Stimulated activated CD8-positive, alpha-beta memory T cell treated with anti-CD3 and anti-CD28 coated beads, Interleukin-2, amount 100 ng/mL, for 1 hour (primary cell): ENCODE data around the gene IL18.
"Not testable (repeated sequence)": the region's sequence is repeated elsewhere in the genome, so short reads cannot be mapped to it uniquely, and the experiment has no call there.

Source experiments
- DNase-seq, 2 donors: peaks; one replicate each; pipeline ENCODE4 v3.0.0-alpha.2; 2020; ENCODE audit warnings: low read depth in 2 of 2

IL18 gene

DNA sequence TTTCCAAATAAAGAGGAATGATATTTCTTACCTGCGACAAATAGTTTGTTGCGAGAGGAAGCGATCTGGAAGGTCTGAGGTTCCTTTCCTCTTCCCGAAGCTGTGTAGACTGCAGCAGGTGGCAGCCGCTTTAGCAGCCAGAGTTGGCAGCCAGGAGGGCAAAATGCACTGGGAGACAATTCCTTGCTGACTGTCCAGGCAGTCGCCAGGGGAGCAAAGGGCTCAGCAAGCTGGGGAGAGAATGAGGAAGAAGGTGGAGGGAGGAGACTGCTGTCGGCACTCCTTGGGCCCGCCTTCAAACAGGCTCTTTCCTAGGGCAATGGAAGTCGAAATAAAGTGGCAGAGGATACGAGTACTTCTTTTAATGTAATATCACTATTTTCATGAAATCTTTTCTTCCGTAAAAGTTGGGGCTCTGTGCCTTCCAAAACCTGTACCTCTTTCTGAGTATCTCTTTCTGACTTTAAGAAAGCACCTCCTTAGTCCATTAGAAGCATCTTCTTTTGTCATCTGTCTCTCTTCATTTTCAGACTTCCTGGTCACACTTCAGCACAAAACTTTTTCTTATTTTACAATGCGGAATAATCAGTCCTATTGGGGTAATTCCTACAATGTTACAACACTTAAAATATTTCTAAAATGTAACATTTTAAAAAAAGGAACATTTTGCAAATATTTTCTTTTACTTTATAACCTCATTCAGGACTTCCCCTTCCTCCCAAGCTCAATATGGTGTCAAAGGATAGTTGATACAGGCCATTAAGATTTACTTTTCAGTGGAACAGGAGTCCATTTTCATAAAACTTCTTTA is at the start of gene IL18:
IL18 (minus strand) TSS at position 220 of the 811 bp plus-strand sequence. CDS start 9,041 bp downstream, outside the sequence.
- no peak for DNase-seq

DNA sequence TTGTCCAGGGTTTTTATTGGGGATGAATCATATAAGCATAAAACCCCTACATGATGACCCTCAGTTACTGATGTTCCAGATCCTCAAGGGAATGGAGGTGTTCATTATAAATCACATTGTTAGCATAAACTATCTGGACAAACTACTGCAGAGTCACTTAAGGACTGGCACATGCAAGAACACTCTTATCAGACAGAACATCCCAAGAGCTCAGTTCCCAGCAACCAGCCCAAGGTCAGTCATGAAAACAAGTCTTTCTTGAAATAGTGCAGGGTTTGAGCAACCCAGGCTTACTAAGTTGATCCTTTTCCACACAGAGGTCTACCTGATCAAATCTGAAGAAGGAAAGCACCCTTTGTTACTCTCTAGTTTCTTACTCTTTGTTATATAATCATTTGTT is 48.8 kb upstream of the IL18 start:
- no peak for DNase-seq

DNA sequence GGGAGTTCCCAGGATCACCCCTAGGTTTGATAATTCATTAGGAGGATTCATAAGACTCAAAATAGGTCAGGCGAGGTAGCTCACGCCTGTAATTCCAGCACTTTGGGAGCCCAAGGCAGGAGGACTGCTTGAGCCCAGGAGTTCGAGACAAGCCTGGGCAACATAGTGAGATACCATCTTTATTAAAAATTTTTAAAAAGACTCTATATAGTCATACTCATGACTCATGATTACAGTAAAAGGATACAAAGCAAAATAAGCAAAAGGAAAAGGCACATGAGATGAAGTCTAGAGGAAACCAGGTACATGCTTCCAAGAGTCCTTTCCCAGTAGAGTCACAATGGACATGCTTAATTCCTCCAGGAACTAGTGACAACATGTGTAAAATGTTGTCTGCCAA is 48.4 kb upstream of the IL18 start:
- DNase-seq, result no peak

DNA sequence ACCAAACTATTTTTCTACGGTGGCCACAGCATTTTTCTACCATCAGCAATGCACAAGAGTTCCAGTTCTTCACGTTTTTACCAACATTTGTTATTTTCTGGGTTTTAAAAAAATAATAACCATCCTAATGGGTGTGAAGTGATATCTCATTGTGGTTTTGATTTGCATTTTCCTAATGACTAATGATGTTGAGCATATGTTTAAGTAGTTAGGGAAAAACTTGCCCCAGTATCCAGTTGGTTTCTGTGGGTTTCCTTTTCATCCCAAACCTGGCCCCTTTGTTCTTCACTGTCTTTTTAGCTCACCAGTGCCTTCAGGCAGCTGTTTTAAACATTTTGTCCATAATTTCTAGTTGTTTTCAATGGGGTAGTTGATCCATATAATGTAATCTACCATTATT is 47.6 kb upstream of the IL18 start:
- no peak for DNase-seq

DNA sequence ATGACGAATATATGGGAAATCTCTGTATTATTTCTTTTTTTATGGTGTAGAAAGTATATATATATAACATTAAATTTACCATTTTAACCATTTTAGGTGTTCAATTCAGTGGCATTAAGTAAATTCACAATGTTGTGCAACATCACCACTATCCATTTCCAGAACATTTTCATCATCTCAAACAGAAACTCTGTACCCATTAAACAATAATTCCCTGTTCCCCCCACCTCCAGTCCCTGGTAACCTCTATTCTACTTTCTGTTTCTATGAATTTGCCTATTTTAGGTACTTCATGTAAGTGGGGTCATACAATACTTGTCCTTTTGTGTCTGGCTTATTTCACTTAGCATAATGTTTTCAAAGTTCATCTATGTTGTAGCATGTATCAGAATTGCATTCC is 47.0 kb upstream of the IL18 start:
- DNase-seq, result no peak

DNA sequence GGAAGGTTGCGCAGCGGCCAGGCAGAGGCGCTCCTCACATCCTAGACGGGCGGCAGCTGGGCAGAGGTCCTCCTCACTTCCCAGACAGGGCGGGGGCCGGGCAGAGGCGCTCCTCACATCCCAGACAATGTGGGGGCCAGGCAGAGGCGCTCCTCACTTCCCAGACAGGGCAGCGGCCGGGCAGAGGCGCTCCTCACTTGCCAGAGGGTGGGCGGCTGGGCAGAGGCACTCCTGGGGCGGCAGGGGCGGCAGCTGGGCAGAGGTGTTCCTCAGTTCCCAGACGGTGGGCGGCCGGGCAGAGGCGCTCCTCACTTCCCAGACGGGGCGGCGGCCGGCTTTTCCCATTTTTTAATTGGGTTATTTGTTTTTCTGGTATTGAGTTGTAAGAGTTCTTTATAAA is 42.2 kb upstream of the IL18 start:
- DNase-seq, result no peak

DNA sequence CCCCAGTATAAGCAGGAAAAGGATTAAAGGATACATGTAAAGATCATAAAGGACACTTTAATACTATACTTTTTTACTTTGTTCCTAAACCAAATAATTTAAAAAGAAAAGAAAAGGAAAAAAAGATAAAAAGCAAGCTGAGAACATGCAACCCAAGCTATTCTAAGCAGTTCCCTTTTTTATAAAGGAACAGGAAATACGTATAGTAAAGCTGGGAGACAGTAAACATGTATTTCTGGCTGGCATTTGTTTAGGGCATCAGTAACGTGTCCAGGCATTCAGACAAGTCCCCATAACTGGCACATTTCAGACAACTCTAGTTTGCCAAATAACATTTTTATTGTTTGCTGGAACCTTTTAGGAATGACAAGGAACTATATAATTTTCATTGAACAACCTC is 36.4 kb upstream of the IL18 start:
- DNase-seq, result no peak

DNA sequence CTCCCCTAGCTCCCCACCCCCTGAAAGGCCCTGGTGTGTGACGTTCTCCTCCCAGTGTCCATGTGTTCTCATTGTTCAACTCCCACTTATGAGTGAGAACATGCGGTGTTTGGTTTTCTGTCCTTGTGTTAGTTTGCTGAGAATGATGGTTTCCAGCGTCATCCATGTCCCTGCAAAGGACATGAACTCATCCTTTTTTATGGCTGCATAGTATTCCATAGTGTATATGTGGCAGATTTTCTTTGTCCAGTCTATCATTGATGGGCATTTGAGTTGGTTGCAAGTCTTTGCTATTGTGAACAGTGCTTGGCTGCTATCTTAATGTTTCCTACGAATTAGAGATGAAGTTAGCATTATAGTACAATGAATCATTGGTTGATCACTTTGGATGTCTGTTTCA is 35.2 kb upstream of the IL18 start:
- DNase-seq, result not testable (repeated sequence)

DNA sequence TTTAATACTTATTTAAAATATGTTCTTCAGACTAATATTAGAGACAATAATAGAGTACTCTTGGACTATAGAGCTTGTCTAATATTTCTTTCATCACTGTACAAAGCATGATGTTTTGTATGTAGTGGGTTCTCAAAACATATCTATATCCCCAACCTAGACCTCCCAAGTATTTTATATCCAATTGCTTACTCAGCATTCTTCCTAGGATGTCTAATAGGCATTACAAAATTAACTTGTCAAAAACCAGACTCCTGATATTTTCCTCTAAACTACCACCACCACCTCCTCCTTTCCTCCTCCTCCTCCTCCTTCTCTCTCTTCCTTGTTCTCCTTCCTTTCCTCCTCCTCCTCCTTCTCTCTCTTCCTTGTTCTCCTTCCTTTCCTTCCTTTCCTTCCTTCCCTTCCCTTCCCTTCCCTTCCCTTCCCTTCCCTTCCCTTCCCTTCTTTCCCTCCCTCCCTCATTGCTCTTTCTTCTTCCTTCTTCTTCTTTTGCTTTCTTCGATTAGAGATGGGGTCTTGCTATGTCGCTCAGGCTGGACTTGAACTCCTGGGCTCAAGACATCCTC is 32.7 kb upstream of the IL18 start:
- DNase-seq, result no peak

DNA sequence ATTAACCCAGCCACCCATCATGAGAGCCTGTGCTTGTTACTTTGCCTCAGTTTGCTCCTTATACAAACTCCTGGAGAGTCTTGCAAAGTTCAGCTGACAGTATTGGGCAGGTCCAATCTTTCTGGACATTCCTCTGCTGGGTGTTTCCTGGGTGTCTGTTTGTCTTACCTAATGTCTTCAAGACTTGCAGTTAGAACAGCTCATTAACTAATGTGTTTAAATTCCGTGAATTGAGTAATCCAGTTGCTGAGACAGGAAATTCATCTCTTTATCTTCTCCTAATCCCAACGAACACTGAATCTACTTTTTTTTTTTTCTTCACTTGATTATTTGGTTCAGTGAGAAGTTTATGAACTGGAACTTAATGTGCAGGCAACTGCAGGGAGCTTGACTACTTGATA is 32.1 kb upstream of the IL18 start:
- DNase-seq, result no peak

DNA sequence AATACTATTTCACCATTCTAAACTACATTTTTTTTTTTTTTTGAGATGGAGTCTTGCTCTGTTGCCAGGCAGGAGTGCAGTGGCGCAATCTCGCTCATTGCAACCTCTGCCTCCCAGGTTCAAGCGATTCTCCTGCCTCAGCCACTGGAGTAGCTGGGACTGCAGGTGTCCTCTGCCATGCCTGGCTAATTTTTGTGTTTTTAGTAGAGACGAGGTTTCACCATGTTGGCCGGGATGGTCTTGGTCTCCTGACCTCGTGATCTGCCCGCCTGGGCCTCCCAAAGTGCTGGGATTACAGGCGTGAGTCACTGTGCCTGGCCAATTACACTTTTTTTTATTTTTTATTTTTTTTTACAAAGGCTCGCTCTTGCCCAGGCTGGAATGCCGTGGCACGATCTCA is 31.2 kb upstream of the IL18 start:
- not testable (repeated sequence) for DNase-seq

DNA sequence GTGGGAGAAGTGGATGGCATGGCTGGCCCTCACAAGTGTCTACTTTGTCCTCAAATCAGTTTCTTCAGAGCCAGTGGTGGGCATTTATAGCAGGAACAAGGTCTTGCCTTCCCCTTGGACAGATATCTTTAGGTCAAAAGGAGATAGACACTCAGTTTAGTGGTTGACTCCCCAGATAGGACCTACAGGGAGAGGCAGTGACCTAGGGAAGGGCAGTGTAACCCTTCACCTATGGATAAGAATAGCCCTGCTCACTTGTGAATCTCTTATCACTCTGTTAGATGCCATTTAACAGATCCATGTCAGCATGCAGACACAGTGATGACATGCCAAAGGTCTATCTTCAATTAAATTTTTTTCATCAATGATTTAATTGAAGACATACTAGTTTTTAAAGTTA is 22.4 kb upstream of the IL18 start:
- DNase-seq, result no peak

DNA sequence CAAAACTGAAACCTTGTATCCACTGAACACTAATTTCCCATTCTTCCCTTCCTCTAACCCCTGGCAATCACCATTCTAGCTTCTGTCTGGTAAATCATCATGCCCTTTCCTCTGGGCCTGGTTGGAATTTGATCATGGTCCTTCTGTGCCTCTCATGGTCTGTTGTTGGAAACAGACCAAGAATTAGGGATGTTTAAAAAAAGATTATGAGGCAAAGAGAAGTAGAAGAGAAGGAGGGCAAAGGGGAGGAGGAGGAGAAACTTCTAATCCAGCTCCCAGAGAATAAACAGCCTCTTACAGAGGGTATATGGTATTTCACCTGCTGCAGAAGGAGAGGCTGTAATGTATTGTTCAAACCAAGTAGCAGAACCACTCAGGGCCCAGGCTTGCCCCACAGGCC is 22.0 kb upstream of the IL18 start:
- no peak for DNase-seq

DNA sequence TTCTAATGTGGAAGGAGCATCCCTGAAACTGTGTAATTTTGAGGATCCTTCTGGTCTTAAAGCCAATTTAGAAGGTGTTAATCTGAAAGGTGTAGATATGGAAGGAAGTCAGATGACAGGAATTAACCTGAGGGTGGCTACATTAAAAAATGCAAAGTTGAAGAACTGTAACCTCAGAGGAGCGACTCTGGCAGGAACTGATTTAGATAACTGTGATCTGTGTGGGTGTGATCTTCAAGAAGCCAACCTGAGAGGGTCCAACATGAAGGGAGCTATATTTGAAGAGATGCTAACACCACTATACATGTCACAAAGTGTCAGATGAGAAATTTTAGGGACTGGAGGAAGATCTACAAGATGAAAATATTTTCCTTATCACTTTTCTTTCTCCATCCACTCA is 19.0 kb upstream of the IL18 start:
- DNase-seq, result no peak

DNA sequence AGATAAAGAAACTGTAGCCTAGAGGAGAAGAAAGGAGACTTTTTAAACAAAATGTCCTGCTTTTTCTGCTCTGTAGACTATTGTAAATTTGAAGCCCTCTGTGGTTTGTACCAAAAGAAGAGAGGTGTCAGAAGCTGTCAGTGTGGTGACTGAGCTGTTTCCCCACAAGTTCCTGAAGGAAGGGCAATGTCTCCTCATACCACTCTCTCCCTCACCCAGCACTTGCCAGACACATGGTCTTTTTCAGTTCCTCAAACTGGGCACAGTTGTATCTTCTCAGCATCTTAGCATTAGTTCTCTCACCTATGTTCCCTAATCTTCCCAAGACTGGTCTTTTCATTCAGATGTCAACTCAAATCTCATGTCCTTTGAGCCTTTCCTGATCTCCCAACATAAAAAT is 15.7 kb upstream of the IL18 start:
- DNase-seq, result no peak

DNA sequence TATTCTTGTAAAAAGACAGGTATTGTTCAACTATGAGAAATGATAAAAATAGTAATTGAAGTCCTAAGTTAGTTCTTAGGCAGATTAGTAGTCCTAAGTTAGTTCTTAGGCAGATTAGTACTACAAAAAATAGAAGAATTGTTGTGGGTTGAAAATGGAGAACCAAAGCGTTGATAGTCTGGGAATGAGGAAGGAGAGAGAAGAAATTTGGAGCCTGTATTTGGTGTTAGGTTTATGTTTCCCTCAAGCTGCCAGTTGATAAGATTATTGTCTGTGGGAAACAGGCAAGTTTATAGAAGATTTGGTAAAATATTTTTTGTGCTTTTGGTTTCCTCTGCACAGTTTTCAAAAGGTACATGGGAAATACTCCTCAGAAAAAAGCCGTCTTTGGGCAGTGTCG is 15.0 kb upstream of the IL18 start:
- DNase-seq, result no peak

DNA sequence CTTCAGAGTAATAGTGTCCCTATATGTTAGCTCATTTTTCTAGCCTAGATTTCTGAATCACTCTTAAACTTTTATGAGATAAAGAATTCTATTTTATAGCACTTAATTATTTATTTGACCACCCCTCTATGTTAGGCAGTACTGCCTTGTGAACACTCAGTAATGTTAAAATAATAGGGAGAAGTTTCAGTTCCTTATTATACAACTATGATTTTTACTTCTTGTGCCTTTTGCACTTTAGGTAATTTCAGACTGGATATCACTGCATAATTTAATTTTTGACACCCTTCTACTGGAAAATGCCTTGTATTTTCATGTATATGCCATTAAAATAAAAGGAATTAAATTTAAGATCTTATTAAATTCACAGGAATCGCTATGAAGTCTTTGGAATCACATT is 14.5 kb upstream of the IL18 start:
- no peak for DNase-seq

DNA sequence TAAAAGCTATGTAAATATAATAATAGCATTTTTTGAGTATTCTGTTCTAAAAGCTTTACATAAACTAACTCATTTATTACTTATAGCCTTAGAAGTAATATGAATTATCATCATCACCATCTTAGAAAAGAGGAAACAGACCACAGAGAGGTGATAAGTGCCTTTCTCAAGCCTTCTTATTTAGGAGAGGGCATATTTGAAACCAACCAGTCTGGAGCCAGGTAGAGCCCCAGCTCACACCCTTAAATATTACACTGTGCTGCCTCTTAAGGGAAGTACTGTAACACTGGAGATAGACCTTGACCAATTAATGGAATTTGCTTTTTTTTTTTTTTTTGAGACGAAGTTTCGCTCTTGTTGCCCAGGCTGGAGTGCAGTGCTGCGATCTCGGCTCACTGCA is 13.7 kb upstream of the IL18 start:
- no peak for DNase-seq

DNA sequence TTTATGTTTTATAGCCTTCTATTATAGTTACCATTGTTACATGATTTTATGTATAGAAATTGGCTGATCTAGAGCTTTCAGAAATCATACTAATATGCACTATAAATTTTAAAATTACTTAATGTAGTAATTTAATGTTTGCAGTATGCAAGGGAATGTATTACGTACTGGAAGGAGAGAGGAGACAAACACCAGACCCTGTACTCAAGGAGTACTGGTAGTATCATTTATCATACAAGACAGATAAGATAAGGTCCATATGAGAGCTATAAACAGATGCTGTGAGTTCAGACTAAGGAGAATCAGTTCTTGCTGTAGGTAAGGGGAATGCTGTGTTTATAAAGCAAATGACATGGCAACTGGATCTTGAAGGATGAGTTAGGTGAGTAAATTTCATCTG is 12.2 kb upstream of the IL18 start:
- no peak for DNase-seq

DNA sequence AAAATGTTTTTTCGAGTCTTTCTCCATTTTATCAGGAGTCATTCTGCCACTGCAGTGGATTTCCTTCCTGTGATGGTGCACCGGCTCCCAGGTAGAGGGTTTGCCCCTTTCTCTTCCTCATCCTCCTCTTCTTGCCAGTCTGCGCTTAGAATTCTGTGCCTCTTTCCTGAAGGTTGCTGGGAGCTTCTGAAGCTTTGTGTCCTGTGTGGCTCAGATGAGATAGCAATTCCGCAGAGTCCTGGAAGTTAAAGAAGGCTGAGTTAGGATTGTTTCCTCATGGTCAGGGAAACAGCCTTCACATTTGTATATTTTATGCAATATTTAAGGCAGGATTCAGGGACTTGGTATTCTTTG is 11.7 kb upstream of the IL18 start:
- no peak for DNase-seq

DNA sequence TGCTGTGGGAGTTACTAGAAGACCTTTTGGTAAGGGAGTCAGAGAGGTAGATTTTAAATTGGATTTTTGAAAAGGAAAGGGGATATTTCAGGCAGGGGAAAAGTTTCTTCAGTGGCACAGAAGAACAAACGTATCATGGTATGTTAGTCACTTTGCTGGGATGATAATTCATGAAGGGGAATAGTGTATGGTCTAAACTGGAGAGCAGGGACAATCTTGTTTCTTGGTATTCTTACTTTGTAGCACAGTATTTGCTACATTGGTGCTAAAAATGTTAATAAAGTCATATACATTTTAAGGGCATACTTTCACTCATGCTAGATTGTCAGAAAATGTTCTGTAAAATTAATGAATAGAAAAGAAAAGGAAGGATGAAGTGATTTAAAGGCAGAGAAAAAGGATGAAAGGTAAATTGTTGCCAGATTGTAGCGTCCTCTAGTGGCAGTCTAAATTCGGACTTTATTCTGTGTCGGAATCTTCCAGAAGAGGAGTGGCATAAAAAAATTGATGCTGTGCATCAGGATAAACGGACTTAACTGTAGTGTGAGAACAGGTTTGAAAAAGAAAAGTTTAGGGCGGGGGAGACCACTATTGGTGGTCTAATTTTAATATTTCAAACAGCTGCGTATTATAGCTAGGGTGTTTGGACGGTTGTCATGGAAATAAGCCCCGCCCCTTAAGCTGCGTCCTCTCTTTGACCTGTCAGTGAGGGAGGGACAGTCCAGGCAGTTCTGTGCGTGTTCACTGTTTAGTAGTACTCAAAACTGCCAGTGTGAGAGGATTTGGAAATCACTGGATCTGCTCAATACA is 11.1 kb upstream of the IL18 start, which contains the start of gene BCO2:
BCO2 (plus strand) TSS at position 724 of the 810 bp plus-strand sequence. CDS start 90 bp downstream, outside the sequence.
- DNase-seq, result peak in 1 of 2 donors; percentile 13

DNA sequence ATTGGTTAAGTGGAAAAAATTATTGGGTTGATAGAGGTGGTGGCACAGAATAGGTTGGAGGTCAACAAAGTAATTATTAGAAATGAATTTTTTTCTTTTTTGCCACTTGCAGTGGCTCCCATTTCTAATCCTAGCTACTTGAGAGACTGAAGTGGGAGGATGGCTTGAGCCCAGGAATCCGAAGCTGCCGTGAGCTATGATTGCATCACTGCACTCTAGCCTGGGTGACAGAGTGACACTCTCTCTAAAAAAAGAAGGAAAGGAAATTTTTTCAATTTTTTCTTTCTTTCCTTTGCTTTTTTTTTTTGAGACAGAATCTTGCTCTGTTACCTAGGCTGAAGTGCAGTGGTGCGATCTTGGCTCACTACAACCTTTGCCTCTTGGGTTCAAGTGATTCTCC is 9.3 kb upstream of the IL18 start:
- DNase-seq, result no peak
